Fibroblast of mammary gland (primary cell): ENCODE data around the gene ZDHHC17.
"Not testable (repeated sequence)": the region's sequence is repeated elsewhere in the genome, so short reads cannot be mapped to it uniquely, and the experiment has no call there.

Experiments
- DNase-seq: peaks from one replicate; pipeline ENCODE4 v3.0.0-alpha.2; 2010; ENCODE audit warnings: low read depth
- H3K4me3 ChIP-seq: 2 replicates; pipeline ENCODE4 v1.5.1; 2011; ENCODE audit warnings: low read depth, mild to moderate bottlenecking, low read length, moderate library complexity; ENCODE audit not compliant: control insufficient read depth
- TF ChIP-seq, protein P1 (sequence below): conservative IDR thresholded peaks from 2 replicates; pipeline ENCODE4 v1.5.1; 2011; ENCODE audit warnings: low read depth, low read length, inconsistent platforms; ENCODE audit not compliant: control insufficient read depth, insufficient read depth

ZDHHC17 gene

DNA sequence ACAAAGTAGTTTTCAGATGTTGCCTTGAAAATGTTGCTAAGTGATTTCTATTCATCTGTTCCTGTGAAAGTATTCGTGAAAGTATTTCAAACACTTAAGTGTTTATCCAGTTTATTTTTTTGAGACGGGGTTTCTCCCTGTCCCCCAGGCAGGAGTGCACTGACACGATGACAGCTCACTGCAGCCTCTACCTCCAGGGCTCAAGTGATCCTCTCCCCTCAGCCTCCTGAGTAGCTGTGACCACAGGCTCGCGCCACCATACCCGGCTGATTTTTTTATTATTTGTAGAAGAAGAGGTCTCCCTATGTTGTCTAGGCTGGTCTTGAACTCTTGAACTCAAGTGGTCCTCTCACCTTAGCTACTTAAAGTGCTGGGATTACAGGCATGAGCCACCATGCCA lies 1.7 kb downstream of the ZDHHC17 start:
- TF ChIP-seq, protein P1, sequence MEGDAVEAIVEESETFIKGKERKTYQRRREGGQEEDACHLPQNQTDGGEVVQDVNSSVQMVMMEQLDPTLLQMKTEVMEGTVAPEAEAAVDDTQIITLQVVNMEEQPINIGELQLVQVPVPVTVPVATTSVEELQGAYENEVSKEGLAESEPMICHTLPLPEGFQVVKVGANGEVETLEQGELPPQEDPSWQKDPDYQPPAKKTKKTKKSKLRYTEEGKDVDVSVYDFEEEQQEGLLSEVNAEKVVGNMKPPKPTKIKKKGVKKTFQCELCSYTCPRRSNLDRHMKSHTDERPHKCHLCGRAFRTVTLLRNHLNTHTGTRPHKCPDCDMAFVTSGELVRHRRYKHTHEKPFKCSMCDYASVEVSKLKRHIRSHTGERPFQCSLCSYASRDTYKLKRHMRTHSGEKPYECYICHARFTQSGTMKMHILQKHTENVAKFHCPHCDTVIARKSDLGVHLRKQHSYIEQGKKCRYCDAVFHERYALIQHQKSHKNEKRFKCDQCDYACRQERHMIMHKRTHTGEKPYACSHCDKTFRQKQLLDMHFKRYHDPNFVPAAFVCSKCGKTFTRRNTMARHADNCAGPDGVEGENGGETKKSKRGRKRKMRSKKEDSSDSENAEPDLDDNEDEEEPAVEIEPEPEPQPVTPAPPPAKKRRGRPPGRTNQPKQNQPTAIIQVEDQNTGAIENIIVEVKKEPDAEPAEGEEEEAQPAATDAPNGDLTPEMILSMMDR = no peak
- no peak for DNase-seq
- peak overlapping the region; percentile 96 for H3K4me3 ChIP-seq

DNA sequence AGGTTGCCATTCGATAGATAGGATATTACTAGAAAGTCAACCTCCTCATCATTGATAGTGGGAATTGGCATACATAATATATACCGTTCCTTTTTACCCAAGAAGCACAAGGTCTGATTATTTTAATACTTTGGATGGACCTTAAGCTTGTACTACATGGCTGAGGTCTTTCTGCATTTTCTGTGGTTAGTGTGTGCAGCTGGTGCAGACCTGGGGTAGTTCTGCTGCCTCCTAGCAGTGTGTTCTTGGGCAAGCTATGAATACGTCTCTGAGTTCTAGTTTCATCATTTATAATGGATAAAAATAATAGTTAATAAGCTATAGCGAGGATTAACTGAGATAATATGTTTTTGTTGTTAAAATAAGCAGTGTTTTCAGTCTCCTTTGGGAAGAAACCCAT lies 2.2 kb downstream of the ZDHHC17 start:
- H3K4me3 ChIP-seq = no peak overlapping the region
- DNase-seq = no peak
- TF ChIP-seq, protein P1 = no peak

DNA sequence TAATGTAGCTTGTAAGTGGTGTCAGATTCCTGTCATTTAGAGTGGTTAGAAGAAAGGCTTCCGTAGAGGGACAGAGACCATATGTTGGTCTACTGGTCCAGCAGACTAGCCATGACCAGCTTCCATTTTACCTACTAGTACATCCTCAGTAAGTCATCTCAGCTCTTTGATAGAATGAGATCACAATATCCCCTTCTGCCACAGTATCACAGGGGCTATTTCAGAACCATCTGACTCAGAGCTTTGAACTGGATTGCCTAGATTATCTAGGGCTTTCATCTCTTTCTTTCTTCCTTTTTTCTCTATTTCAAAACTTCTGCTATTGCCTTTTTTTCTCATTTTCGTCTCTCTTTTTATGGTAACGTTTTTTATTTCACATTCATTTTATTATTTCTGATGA lies 4.7 kb downstream of the ZDHHC17 start:
- DNase-seq = peak; percentile 23
- no peak overlapping the region for H3K4me3 ChIP-seq
- TF ChIP-seq, protein P1 = no peak

DNA sequence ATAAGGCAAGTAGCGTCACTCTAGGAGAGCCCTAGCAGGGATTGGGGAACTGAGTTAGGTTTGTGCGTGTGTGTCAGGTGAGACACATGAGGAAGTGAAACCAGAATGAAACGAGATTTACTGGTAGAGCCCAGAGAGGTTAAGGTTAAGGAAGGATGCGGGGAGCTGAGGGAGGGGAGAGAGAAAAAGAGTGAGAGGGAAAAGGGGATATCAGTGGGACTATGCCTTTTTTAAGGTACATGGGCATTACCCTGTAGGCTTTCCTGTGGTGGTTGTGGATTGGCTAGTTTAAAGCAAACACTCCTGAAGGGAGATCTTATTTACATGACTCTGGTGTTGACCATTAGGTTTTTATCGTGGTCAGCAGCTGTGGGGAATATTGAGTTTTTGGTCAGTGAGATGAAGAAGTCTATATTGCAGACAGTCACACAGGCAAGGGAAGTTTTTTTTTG lies 13.9 kb downstream of the ZDHHC17 start:
- DNase-seq = no peak
- TF ChIP-seq, protein P1 = no peak
- H3K4me3 ChIP-seq = no peak overlapping the region

DNA sequence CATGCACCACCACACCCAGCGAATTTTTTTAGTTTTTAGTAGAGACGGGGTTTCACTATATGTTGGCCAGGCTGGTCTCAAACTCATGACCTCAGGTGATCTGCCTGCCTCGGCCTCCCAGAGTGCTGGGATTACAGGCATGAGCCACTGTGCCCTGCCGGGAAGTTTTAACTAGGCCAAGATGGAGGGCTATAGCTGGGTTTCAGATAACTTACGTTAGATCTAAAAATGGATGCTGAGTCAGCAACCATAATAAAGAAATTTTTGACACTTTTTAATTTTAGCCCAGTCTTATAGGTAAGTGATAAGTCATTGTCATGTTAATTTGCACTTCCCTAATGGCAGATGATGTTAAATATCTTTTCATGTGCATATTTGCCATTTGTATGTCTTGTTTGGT lies 14.4 kb downstream of the ZDHHC17 start:
- TF ChIP-seq, protein P1 = no peak
- no peak overlapping the region for H3K4me3 ChIP-seq
- no peak for DNase-seq

DNA sequence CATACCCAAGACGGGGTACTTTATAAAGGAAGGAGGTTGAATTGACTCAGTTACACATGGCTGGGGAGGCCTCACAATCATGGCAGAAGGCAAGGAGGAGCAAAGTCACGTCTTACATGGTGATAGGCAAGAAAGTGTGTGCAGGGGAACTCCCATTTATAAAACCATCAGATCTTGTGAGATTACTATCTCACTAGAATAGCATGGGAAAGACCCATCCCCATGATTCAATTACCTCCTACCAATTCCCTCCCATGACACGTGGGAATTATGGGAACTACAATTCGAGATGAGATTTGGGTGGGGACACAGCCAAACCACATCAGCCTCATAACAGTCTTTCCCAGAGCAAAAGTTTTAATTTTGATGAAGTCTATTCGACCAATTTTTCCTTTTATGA lies 15.4 kb downstream of the ZDHHC17 start:
- not testable (repeated sequence) for DNase-seq, H3K4me3 ChIP-seq

DNA sequence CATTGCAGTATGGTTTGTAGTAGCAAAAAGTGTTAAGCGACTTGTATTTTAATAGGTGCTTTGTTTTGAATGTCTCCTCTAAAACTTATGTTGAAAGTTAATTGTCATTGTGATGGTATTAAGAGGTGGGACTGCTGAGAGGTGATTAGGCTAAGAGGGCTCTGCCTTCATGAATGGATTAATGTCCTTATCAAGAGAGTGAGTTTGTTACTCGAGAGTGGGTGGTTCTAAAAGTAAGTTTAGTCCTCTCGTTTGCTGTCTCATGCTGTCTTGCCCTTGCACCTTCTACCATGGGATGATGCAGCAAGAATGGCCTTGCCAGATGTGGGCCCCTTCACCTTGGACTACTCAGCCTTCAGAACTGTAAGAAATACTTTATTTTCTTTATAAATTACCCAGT lies 17.4 kb downstream of the ZDHHC17 start:
- no peak for DNase-seq
- no peak overlapping the region for H3K4me3 ChIP-seq
- TF ChIP-seq, protein P1 = no peak
